K562 (cell line): ENCODE measurements around the gene CENPA. TPM values are rescaled to one million over a fixed set of nuclear protein-coding genes. Genes with fewer than 3 reads are reported as not detected.

Experiments
- ATAC-seq: fragments of 200-7000 bp; cut with Tn5 transposase; 3 replicates; pipeline ENCODE4 v1.9.1; 2020; ENCODE audit warnings: moderate library complexity
- BruUV-seq: library from RNA; stranded (reverse); fragments of 400-500 nt; replicated peaks from 2 replicates; lab custom pipeline; 2021; lab: Mats Ljungman, UMichigan
- CTCF ChIA-PET: fragments of 300-600 bp; formaldehyde crosslinking; extraction: SDS; loops from one replicate; lab custom pipeline; 2021; ENCODE audit warnings: low intra/inter-chr PET ratio; lab: Yijun Ruan, JAX
- POLR2A ChIA-PET: fragments of 300-600, 350-650 bp; sonication (Branson Sonifier 250); formaldehyde crosslinking; extraction: SDS; loops from one replicate; lab custom pipeline; 2021; ENCODE audit warnings: antibody characterized with exemption, inconsistent platforms; lab: Yijun Ruan, JAX
- DNase-seq, 4 experiments: peaks; one replicate each; pipeline versions ENCODE4 v3.0.0 to v3.0.0-alpha.2; 2011 to 2018; ENCODE audit warnings: low spot score in 3 of 4, mixed read lengths in 3 of 4; ENCODE audit errors: extremely low read depth in 1 of 4
- FAIRE-seq: peaks from 2 replicates; lab custom pipeline; 2011; peaks lifted over from hg19 to GRCh38; lab: Jason Lieb, UNC
- H2AFZ ChIP-seq: 2 replicates; pipeline ENCODE4 v1.6.0; 2011; ENCODE audit warnings: low read depth, low read length, control low read depth, inconsistent platforms
- H3K27ac ChIP-seq: fragments of 200-600 bp; 3 replicates; pipeline ENCODE4 v1.8.0; 2011; ENCODE audit warnings: low read depth, mild to moderate bottlenecking, control low read depth, inconsistent platforms, low read length, moderate library complexity, mixed read lengths; ENCODE audit errors: extremely low read depth
- H3K27me3 ChIP-seq, 2 experiments: fragments of 300-600 bp in 1 of 2; 2 replicates in 1 of 2; 3 replicates in 1 of 2; pipeline versions ENCODE4 v1.6.0 to v1.8.0; 2011; ENCODE audit warnings: inconsistent platforms in 2 of 2, low read length in 2 of 2, mild to moderate bottlenecking in 1 of 2, mixed read lengths in 1 of 2, moderate library complexity in 1 of 2; ENCODE audit not compliant: control insufficient read depth in 2 of 2, insufficient read depth in 2 of 2
- H3K36me3 ChIP-seq: fragments of 300-600 bp; 3 replicates; pipeline ENCODE4 v1.8.0; 2011; ENCODE audit warnings: mild to moderate bottlenecking, low read length, inconsistent platforms; ENCODE audit not compliant: control insufficient read depth, insufficient read depth
- H3K4me1 ChIP-seq, 2 experiments: fragments of 200-600 bp in 1 of 2; replicated peaks in 1 of 2; 2 replicates in 1 of 2; 3 replicates in 1 of 2; pipeline versions ENCODE4 v1.5.1 to v1.8.0; 2011; ENCODE audit warnings: inconsistent platforms in 2 of 2, low read length in 2 of 2, mild to moderate bottlenecking in 1 of 2, mixed read lengths in 1 of 2, moderate library complexity in 1 of 2; ENCODE audit not compliant: control insufficient read depth in 2 of 2, insufficient read depth in 2 of 2
- H3K4me2 ChIP-seq: 2 replicates; pipeline ENCODE4 v1.6.1; 2011; ENCODE audit warnings: low read length, control low read depth, inconsistent platforms, mixed read lengths; ENCODE audit not compliant: insufficient read depth
- H3K4me3 ChIP-seq: fragments of 200-600 bp; sonication (generic), shearing (Covaris generic); 2 replicates; pipeline ENCODE4 v1.5.1; 2016; ENCODE audit warnings: control low read depth, inconsistent platforms
- H3K79me2 ChIP-seq: fragments of 200-600 bp; 3 replicates; pipeline ENCODE4 v1.8.0; 2011; ENCODE audit warnings: low read length, inconsistent platforms; ENCODE audit not compliant: control insufficient read depth, insufficient read depth
- H3K9ac ChIP-seq, 2 experiments: 2 replicates each; pipeline versions ENCODE4 v1.6.0 to v1.6.1; 2011; ENCODE audit warnings: low read depth in 2 of 2, low read length in 2 of 2, control low read depth in 1 of 2, inconsistent platforms in 1 of 2, mild to moderate bottlenecking in 1 of 2, mixed read lengths in 1 of 2; ENCODE audit not compliant: insufficient read depth in 1 of 2
- H3K9me1 ChIP-seq: one replicate; pipeline ENCODE4 v1.6.0; 2011; ENCODE audit warnings: inconsistent platforms, mild to moderate bottlenecking, low read length, moderate library complexity; ENCODE audit not compliant: control insufficient read depth, insufficient read depth
- H3K9me3 ChIP-seq: replicated peaks from 2 replicates; pipeline ENCODE4 v1.5.1; 2011; ENCODE audit warnings: low read depth, low read length, inconsistent platforms; ENCODE audit not compliant: control insufficient read depth, insufficient read depth
- H4K20me1 ChIP-seq: replicated peaks from 2 replicates; pipeline ENCODE4 v1.6.1; 2011; ENCODE audit warnings: low read length, inconsistent platforms, mixed read lengths; ENCODE audit not compliant: control insufficient read depth, insufficient read depth
- ADNP ChIP-seq: fragments of 200-800 bp; sonication (Bioruptor generic); IDR thresholded peaks from 2 replicates; pipeline ENCODE4 v1.6.1; 2016; ENCODE audit warnings: missing genetic modification characterization, missing compliant biosample characterization
- HLTF ChIP-seq: fragments of 450-650 bp; IDR thresholded peaks from 2 replicates; pipeline ENCODE4 v1.6.1; 2016
- NFE2 ChIP-seq: IDR thresholded peaks from 2 replicates; pipeline ENCODE4 v1.6.1; 2014; ENCODE audit warnings: antibody characterized with exemption, low read depth
- PYGO2 ChIP-seq: fragments of 450-650 bp; IDR thresholded peaks from 2 replicates; pipeline ENCODE4 v1.6.1; 2016; ENCODE audit warnings: mild to moderate bottlenecking, missing genetic modification characterization, moderate library complexity, missing compliant biosample characterization
- RCOR1 ChIP-seq, 2 experiments: IDR thresholded peaks; 2 replicates each; pipeline ENCODE4 v1.6.1; 2012; ENCODE audit warnings: low read depth in 2 of 2, low read length in 2 of 2, borderline replicate concordance in 1 of 2, improper control_type of control experiment in 1 of 2
- SNRNP70 ChIP-seq: fragments of 200-400 bp; formaldehyde crosslinking; optimal IDR thresholded peaks from 2 replicates; pipeline ENCODE3; 2017; ENCODE audit warnings: low read depth, low read length
- ZC3H8 ChIP-seq: fragments of 450-650 bp; IDR thresholded peaks from 2 replicates; pipeline ENCODE4 v1.6.1; 2017
- WGBS: fragments of 100-300 bp; shearing (Covaris generic); methylation state at CpG from one replicate; pipeline ENCODE4 v1.1.6; 2016; ENCODE audit warnings: low coverage, mixed read lengths; ENCODE audit not compliant: insufficient coverage; ENCODE audit errors: missing lambda C conversion rate; 5-methylcytosine and 5-hydroxymethylcytosine counted together
- in situ Hi-C: fragments of 300-500 bp; cut with MboI; formaldehyde crosslinking; loops from 4 replicates; pipeline ENCODE4 v1.15.0; 2018; ENCODE audit warnings: inconsistent platforms, mixed read lengths
- intact Hi-C: fragments of 100-400 bp; cut with micrococcal nuclease; formaldehyde crosslinking; loops from 2 replicates; pipeline ENCODE4 v1.14.2; 2022
- polyA plus RNA-seq, 8 experiments: library from polyadenylated mRNA; depleted of rRNA in 4 of 8; stranded (reverse) in 5 of 8; unstranded in 3 of 8; fragments of >200 nt; fragmentation: Nextera tagmentation in 2 of 8; fragmentation: Illumina TruSeq in 1 of 8; extraction: Ambion mirVana in 2 of 8; extraction: Trizol in 1 of 8; gene quantifications; 2 replicates each; pipeline versions ENCODE4 v1.2.1 to v1.2.3, GENCODE V29; 2011 to 2014; ENCODE audit warnings: inconsistent platforms in 1 of 8, missing spikeins in 1 of 8
- total RNA-seq, 7 experiments: library from RNA; depleted of rRNA in 6 of 7; stranded (reverse); fragments of >200 nt in 6 of 7; fragmentation: Illumina TruSeq in 2 of 7; extraction: Trizol in 2 of 7; gene quantifications; 2 replicates each; pipeline versions ENCODE4 v1.2.1 to v1.2.3, GENCODE V29; 2011 to 2021; ENCODE audit warnings: low replicate concordance in 1 of 7
- TF ChIP-seq, protein P1 (sequence below): sonication (generic); formaldehyde crosslinking; IDR thresholded peaks from 2 replicates; pipeline ENCODE4 v1.8.0; 2023; ENCODE audit warnings: mild to moderate bottlenecking, missing genetic modification reagents
- TF ChIP-seq, protein P2 (sequence below), 2 experiments: IDR thresholded peaks; 2 replicates each; pipeline ENCODE4 v1.6.1; 2012; ENCODE audit warnings: improper control_type of control experiment in 2 of 2, low read depth in 2 of 2, low read length in 2 of 2, borderline replicate concordance in 1 of 2
- TF ChIP-seq, protein P3 (sequence below): fragments of 450-650 bp; IDR thresholded peaks from 2 replicates; pipeline ENCODE4 v1.7.0; 2016; ENCODE audit warnings: borderline replicate concordance
- TF ChIP-seq, protein P4 (sequence below): fragments of 450-650 bp; formaldehyde crosslinking; IDR thresholded peaks from 2 replicates; pipeline ENCODE4 v1.4.0; 2020; ENCODE audit warnings: mild to moderate bottlenecking, moderate library complexity

Gene CENPA
- total and polyA plus RNA-seq, 9 of the 15 experiments (the other 6 are each of a cell fraction or from before 2014, with no cell fraction given): 11.3 to 61.7 (median 44.7) TPM

DNA sequence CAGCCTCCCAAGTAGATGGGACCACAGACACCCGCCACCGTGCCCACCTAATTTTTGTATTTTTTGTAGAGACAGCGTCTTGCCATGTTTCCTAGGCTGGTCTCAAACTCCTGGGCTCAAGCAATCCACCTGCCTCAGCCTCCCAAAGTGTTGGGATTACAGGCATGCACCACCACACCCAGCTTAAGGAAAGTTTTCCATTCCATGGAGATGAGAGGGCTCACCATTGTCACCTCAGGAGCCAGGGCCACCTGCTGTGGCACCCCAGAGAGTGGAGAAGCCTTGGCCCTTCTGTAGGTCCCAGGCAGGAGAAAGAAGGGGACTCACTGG lies 17.1 kb upstream of the CENPA start:
- H3K27me3 ChIP-seq: no peaks in the 10 kb centered on the region
- no peak overlapping the region for H3K4me3 ChIP-seq
- H3K9ac ChIP-seq: peak overlapping the region; percentile 67 to 88; a peak in 3 of 4 replicates
- H2AFZ ChIP-seq: peak overlapping the region; percentile 71; the same call in 1 of the 2 replicates
- H3K4me2 ChIP-seq: peak overlapping the region; percentile 71
- no peaks in the 10 kb centered on the region for H3K9me3 ChIP-seq
- H3K4me1 ChIP-seq: peaks cover 76 to 80% of the 10 kb centered on the region in 2 experiments
- H4K20me1 ChIP-seq: peaks cover 4% of the 10 kb centered on the region; the same call in 1 of the 2 replicates
- FAIRE-seq (no peak), ATAC-seq (no peak), DNase-seq (no peak)
- peaks cover 52% of the 10 kb centered on the region; the same call in 2 of the 3 replicates for H3K36me3 ChIP-seq
- BruUV-seq: no TSS peak
- H3K79me2 ChIP-seq: peaks cover 93% of the 10 kb centered on the region
- H3K9me1 ChIP-seq: no peaks in the 10 kb centered on the region
- 77% methylated on average over 3 of the region's 3 CpGs for whole genome bisulfite sequencing
- CTCF ChIA-PET: no interaction called here
- peak overlapping the region; percentile 85; the same call in 2 of the 3 replicates for H3K27ac ChIP-seq
- intact Hi-C loops (loop anchor here (10.0 kb wide), 1 partner anchor 246 kb away; no protein-coding TSS in a partner anchor), in situ Hi-C loops (no loop called here)
- POLR2A ChIA-PET: interaction anchor here (0.5 to 1.6 kb wide), 9 partner anchors 8 to 568 kb away, joined by 3 to 11 read pairs (median 6); partner anchors contain the start of gene CENPA
- TF ChIP-seq, protein P1, sequence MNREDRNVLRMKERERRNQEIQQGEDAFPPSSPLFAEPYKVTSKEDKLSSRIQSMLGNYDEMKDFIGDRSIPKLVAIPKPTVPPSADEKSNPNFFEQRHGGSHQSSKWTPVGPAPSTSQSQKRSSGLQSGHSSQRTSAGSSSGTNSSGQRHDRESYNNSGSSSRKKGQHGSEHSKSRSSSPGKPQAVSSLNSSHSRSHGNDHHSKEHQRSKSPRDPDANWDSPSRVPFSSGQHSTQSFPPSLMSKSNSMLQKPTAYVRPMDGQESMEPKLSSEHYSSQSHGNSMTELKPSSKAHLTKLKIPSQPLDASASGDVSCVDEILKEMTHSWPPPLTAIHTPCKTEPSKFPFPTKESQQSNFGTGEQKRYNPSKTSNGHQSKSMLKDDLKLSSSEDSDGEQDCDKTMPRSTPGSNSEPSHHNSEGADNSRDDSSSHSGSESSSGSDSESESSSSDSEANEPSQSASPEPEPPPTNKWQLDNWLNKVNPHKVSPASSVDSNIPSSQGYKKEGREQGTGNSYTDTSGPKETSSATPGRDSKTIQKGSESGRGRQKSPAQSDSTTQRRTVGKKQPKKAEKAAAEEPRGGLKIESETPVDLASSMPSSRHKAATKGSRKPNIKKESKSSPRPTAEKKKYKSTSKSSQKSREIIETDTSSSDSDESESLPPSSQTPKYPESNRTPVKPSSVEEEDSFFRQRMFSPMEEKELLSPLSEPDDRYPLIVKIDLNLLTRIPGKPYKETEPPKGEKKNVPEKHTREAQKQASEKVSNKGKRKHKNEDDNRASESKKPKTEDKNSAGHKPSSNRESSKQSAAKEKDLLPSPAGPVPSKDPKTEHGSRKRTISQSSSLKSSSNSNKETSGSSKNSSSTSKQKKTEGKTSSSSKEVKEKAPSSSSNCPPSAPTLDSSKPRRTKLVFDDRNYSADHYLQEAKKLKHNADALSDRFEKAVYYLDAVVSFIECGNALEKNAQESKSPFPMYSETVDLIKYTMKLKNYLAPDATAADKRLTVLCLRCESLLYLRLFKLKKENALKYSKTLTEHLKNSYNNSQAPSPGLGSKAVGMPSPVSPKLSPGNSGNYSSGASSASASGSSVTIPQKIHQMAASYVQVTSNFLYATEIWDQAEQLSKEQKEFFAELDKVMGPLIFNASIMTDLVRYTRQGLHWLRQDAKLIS (CRISPR knock-in tag): peak; percentile 89; the same call in 1 of the 2 replicates
- TF ChIP-seq HLTF (0 out of 2 replicates have a peak, but pooled peaks have one; percentile 6), PYGO2 (tag) (no peak), RCOR1 (IDR thresholded peaks at IDR 0.05; ENCODE audit: borderline replicate concordance in 1 of 2, low read depth in 2 of 2, low read length in 2 of 2) (no peak), NFE2 (no peak), ADNP (tag) (no peak), SNRNP70 (no peak), ZC3H8 (no peak)
- TF ChIP-seq, protein P2, sequence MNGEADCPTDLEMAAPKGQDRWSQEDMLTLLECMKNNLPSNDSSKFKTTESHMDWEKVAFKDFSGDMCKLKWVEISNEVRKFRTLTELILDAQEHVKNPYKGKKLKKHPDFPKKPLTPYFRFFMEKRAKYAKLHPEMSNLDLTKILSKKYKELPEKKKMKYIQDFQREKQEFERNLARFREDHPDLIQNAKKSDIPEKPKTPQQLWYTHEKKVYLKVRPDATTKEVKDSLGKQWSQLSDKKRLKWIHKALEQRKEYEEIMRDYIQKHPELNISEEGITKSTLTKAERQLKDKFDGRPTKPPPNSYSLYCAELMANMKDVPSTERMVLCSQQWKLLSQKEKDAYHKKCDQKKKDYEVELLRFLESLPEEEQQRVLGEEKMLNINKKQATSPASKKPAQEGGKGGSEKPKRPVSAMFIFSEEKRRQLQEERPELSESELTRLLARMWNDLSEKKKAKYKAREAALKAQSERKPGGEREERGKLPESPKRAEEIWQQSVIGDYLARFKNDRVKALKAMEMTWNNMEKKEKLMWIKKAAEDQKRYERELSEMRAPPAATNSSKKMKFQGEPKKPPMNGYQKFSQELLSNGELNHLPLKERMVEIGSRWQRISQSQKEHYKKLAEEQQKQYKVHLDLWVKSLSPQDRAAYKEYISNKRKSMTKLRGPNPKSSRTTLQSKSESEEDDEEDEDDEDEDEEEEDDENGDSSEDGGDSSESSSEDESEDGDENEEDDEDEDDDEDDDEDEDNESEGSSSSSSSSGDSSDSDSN (IDR thresholded peaks at IDR 0.05; ENCODE audit: borderline replicate concordance in 1 of 2, low read depth in 2 of 2, low read length in 2 of 2): no peak
- TF ChIP-seq, protein P3, sequence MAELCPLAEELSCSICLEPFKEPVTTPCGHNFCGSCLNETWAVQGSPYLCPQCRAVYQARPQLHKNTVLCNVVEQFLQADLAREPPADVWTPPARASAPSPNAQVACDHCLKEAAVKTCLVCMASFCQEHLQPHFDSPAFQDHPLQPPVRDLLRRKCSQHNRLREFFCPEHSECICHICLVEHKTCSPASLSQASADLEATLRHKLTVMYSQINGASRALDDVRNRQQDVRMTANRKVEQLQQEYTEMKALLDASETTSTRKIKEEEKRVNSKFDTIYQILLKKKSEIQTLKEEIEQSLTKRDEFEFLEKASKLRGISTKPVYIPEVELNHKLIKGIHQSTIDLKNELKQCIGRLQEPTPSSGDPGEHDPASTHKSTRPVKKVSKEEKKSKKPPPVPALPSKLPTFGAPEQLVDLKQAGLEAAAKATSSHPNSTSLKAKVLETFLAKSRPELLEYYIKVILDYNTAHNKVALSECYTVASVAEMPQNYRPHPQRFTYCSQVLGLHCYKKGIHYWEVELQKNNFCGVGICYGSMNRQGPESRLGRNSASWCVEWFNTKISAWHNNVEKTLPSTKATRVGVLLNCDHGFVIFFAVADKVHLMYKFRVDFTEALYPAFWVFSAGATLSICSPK: no peak
- TF ChIP-seq, protein P4, sequence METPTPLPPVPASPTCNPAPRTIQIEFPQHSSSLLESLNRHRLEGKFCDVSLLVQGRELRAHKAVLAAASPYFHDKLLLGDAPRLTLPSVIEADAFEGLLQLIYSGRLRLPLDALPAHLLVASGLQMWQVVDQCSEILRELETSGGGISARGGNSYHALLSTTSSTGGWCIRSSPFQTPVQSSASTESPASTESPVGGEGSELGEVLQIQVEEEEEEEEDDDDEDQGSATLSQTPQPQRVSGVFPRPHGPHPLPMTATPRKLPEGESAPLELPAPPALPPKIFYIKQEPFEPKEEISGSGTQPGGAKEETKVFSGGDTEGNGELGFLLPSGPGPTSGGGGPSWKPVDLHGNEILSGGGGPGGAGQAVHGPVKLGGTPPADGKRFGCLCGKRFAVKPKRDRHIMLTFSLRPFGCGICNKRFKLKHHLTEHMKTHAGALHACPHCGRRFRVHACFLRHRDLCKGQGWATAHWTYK: no peak
